Measurements from ENCODE around the gene RESP18.

Gene RESP18
- 0 to 0.07 (median 0) reads per million in 9 experiments for total RNA-seq

DNA sequence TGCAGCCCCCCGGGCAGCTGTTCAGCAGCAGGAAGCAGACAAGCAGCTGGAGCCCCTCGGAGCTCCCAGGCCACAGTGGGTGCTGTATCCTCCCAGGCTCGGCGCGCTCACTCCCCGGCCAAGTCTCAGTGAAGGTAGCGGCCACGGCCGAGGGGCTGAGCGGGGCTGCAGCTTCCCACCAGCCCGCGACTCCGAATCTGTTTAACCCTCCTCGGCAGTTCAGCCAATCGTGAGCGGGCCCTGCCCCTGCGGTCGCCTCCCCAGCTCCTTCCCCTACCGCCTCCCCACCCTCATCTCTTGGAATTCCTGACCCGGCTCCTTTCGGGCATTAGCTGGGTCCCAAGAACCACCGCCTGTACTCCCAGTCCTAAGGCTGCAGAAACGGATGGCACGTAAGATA is at the start of gene RESP18:
Gene RESP18, minus strand, starts transcription at position 203 of the 400 bp plus-strand sequence.
- Mint-ChIP-seq H3K9me3 (peaks cover 0 to 8% of the 10 kb centered on the region in 2 donors), H3K27me3 (peaks cover 70 to 99% of the 10 kb centered on the region in 2 donors), H3K4me1 (ENCODE audit: low read depth in 2 of 2) (peaks cover 0 to 2% of the 10 kb centered on the region in 2 donors), H3K36me3 (ENCODE audit: insufficient read depth) (peaks cover 3% of the 10 kb centered on the region), H3K4me3 (no peak within 1 kb of the TSS), H3K27ac (no peak within 1 kb of the TSS)
- ATAC-seq (replicated peaks) (no peak), DNase-seq (no peak)

DNA sequence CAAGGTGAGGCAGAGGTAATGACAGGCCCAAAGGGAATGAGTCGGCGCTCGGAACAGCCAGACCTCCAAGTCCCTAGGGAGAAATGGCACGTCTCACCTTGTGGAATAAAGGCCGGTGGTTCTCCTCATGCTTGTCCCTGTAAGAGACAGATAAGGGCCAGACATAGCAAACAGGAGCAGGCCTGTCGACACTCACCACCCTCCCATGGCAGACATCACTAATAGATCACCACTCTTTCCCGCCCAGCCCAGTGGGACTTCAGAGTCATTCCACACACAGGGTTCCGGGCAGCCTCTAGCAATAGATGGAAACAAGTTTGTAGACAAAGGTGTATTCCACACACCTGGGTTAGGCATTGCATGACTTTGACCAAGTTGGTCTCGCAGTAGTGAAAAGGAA is 48.9 kb upstream of the RESP18 start:
- ATAC-seq (replicated peaks) (no peak), DNase-seq (no peak)
- Mint-ChIP-seq H3K27ac (peak overlapping the region in 1 of 2 donors; percentile 13), H3K4me3 (no peak overlapping the region), H3K9me3 (no peaks in the 10 kb centered on the region), H3K4me1 (ENCODE audit: low read depth in 2 of 2) (peaks cover 5 to 8% of the 10 kb centered on the region in 2 donors), H3K27me3 (no peaks in the 10 kb centered on the region), H3K36me3 (ENCODE audit: insufficient read depth) (peaks cover 48% of the 10 kb centered on the region)

DNA sequence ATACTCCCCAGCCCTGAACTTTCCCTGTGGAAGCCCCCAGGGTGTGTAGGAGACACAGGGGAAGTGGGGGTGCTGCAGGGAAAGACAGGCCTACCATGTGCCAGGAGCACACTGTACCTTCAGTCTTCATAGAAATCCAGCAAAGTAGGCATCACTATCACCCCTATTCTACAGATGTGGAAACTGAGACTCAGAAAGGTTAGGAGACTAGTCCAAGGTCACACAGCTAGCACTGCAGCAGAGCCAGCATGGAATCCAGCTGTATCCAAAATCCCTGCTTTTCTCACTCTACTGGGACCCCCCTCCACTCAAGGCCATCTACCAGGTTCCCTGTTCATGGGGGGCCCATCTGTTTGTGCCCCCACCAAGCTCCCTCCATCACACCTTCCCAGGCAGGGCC is 48.4 kb upstream of the RESP18 start:
- peaks cover 47% of the 10 kb centered on the region for H3K36me3 Mint-ChIP-seq (ENCODE audit: insufficient read depth)

DNA sequence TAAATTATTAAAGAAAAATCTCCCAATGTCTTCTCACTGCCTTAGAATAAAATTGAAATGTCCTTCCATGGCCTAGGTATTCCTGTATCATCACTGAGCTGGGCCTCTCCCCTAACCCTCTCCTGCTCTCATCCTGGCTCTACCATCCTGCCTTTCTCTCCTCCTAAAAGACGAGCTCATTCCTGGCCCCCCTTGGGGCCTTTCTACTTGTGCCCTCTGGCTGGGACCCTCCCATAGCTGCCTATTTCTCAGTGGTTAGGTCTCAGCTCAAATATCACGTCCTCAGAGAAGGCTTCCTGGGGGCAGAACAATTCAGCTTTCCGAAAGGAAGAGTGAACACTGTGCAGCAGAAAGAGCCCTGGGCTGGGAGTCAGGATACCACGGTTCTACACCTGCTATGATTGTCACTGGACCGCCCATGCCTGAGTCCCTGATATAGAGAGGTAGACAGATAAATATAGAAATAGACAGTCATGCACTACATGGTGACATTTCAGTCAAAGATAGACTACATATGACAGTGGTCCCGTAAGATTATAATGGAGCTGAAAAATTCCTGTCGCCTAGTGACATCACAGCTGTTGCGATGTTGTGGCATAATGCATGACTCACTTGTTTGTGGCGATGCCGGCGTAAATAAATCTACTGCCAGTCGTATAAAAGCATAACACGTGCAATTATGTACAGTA is 45.8 kb upstream of the RESP18 start:
- DNase-seq (no peak), ATAC-seq (replicated peaks) (no peak)
- Mint-ChIP-seq H3K4me3 (no peak overlapping the region), H3K27me3 (no peaks in the 10 kb centered on the region), H3K9me3 (no peaks in the 10 kb centered on the region), H3K27ac (no peak overlapping the region), H3K4me1 (ENCODE audit: low read depth in 2 of 2) (peaks cover 4 to 5% of the 10 kb centered on the region in 2 donors), H3K36me3 (ENCODE audit: insufficient read depth) (peaks cover 61% of the 10 kb centered on the region)

More for the DNA sequence above, 48.4 kb upstream of the RESP18 start:
- DNase-seq (no peak), ATAC-seq (replicated peaks) (no peak)
- Mint-ChIP-seq H3K4me1 (ENCODE audit: low read depth in 2 of 2) (peaks cover 5 to 8% of the 10 kb centered on the region in 2 donors), H3K9me3 (no peaks in the 10 kb centered on the region), H3K27me3 (no peaks in the 10 kb centered on the region), H3K27ac (peak overlapping the region in 1 of 2 donors; percentile 13), H3K4me3 (no peak overlapping the region)

DNA sequence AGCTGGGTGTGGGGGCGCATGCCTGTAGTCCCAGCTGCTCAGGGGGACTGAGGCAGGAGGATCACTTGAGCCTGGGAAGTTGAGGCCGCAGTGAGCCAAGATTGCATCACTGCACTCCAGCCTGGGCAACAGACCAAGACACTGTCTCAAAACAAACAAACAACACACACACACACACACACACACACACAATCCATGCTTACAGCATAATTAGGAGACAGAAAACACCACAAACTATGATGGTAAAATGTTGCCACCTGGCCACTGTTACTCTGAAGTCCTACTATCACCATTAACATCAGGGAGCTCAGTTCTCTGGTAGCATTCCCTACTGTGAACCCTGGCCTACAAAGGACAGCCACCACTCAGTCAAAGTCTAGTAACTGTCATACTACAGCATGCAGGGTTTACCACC is 36.9 kb upstream of the RESP18 start:
- Mint-ChIP-seq H3K27me3 (no peaks in the 10 kb centered on the region), H3K36me3 (ENCODE audit: insufficient read depth) (peaks cover 17% of the 10 kb centered on the region), H3K4me1 (ENCODE audit: low read depth in 2 of 2) (no peaks in the 10 kb centered on the region), H3K27ac (no peak overlapping the region), H3K9me3 (no peaks in the 10 kb centered on the region), H3K4me3 (no peak overlapping the region)
- no peak for DNase-seq
- ATAC-seq (replicated peaks), result no peak

DNA sequence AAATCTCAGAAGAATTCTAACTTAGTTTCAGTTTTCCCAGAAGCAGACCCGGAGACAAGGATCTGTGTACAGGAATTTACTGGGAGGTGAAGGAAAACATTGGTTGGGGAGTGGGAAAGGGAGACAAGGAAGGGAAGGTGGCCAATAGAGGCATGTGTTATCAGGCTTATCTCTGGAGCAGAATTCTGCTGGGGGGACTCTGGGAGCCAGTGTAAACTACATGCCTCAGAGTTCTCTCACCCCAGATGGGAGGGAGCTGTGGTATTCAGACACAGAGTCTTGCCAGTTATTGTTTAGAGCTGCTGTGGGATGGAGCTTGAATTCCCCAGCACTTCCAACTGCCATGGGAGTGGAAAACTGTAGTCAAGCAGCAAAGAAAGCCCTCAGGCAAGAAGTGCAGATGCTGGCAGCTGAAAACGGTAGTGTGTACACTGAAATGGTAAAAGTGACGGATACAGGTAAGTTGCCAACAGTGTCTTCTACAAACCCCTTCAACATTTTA is 36.2 kb upstream of the RESP18 start:
- no peak for DNase-seq
- H3K36me3 Mint-ChIP-seq (ENCODE audit: insufficient read depth), result peaks cover 10% of the 10 kb centered on the region
- no peak for ATAC-seq (replicated peaks)
- no peaks in the 10 kb centered on the region for H3K27me3 Mint-ChIP-seq
- H3K4me3 Mint-ChIP-seq, result no peak overlapping the region
- no peaks in the 10 kb centered on the region for H3K4me1 Mint-ChIP-seq (ENCODE audit: low read depth in 2 of 2)
- H3K9me3 Mint-ChIP-seq, result no peaks in the 10 kb centered on the region
- H3K27ac Mint-ChIP-seq, result no peak overlapping the region

DNA sequence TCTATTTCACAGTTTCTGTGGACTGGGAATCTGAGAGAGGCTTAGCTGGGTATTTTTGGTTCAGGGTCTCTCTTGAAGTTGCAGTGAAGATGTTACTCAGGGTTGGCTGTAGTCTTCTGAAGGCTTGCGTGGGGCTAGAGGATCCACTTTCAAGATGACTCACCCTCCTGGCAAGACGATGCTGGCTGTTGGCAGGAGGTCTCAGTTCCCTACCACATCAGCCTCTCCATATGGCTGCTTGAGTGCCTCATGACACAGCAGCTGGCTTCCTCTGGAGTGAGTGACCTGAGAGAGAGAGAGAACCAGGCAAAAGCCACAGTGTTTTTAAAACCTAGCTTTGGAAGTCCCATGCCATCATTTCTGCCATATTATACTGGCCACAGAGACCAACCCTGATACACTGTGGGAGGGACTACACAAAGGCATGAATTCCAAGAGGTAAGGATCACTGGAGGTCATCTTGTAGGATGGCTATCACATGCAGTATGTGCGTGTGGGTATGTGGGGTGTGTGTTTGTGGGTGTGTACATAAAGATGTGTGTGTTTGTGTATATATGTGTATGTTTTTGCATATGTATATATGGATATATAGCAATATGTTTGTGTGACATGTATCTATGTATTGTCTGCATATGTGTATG is 30.1 kb upstream of the RESP18 start:
- H3K27me3 Mint-ChIP-seq, result peaks cover 13 to 25% of the 10 kb centered on the region in 2 donors
- ATAC-seq (replicated peaks), result no peak
- peaks cover 0 to 3% of the 10 kb centered on the region in 2 donors for H3K4me1 Mint-ChIP-seq (ENCODE audit: low read depth in 2 of 2)
- H3K27ac Mint-ChIP-seq, result no peak overlapping the region
- DNase-seq, result no peak
- H3K9me3 Mint-ChIP-seq, result no peaks in the 10 kb centered on the region
- peaks cover 4% of the 10 kb centered on the region for H3K36me3 Mint-ChIP-seq (ENCODE audit: insufficient read depth)
- no peak overlapping the region for H3K4me3 Mint-ChIP-seq

DNA sequence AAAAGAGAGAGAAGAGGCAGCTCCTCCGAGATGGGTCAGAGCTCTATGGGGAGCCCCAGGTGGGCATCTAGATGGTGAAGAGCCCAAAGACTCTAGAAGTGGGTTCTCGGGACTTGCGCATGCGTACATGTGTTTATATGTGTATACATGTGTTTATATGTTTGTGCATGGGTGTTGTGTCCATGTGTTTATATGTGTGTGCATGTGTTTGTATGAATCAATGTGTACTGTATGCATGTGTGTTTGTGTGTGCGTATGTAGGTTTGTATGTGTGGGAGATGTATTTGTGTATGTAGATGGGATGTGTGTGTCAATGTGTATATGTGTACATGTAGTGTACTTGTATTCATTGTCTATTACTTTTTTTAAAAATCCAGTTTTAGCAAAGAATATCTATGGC is 29.5 kb upstream of the RESP18 start:
- DNase-seq (no peak), ATAC-seq (replicated peaks) (no peak)
- Mint-ChIP-seq H3K9me3 (no peaks in the 10 kb centered on the region), H3K27me3 (peaks cover 13 to 31% of the 10 kb centered on the region in 2 donors), H3K4me3 (no peak overlapping the region), H3K4me1 (ENCODE audit: low read depth in 2 of 2) (peaks cover 0 to 3% of the 10 kb centered on the region in 2 donors), H3K27ac (no peak overlapping the region), H3K36me3 (ENCODE audit: insufficient read depth) (peaks cover 4% of the 10 kb centered on the region)

DNA sequence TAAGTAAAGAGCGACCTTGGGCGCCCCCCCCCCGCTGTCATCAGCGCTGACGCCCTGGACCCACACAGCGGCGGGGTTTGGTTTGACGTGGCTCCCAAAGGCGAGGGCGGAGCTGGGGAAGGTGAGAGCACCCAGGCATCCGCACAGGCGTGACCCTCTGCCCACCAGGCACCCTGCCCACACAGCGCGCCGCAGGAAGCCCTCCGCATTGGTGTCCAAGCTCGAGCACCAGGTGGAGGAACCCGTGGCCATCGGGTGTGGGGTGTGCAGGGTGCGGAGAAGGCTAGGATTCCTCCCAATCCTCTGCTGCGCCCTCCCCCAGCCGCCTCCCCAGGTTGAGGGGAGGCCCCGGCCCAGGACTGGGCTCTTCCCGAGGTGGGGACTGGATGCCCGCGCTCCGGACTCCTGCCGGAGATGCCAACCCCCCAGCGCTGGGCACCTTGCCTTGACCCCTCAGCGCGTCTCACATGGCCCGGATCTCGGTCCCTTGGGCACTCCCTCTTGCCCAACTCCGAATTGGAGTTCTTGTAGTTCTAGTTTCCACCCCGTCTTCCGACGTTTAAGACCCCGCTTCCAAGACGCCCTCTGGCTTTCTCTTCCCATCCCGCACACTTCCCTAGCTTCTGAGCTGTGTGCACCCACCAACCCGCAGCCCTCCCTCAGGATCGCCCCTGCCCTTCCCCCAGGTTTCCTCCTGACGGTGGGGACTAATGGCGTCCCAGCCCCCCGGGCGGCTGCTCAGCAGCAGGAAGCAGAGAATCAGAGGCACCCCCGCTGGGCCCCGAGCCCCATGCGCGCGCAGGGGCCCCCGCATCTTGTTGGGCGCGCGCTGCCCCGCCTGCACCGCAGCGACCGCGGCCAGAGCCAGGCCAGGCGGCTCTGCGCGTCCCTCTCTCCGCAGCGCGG is 25.9 kb upstream of the RESP18 start:
- peak overlapping the region; percentile 41 to 45 for H3K4me3 Mint-ChIP-seq
- peaks cover 4% of the 10 kb centered on the region for H3K36me3 Mint-ChIP-seq (ENCODE audit: insufficient read depth)

DNA sequence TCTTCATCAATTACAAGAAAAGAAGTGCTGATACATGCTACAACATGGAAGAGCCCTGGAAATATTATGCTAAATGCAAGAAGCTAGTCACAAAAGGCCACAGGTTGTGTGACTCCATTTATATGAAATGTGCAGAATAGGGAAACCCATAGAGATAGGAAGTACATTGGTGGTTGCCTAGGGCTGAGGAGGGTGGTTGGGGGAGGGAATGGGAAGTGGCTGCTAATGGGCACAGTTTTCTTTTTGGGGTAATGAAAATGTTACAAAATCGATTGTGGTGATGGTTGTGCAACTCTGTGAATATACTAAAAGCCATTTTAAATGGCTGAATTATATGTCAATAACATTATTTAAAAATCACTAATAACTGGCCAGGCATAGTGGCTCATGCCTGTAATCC is 24.3 kb upstream of the RESP18 start:
- no peak for DNase-seq
- ATAC-seq (replicated peaks), result no peak
- peaks cover 2% of the 10 kb centered on the region for H3K36me3 Mint-ChIP-seq (ENCODE audit: insufficient read depth)
- no peaks in the 10 kb centered on the region for H3K9me3 Mint-ChIP-seq
- no peak overlapping the region for H3K4me3 Mint-ChIP-seq
- H3K4me1 Mint-ChIP-seq (ENCODE audit: low read depth in 2 of 2), result peaks cover 0 to 3% of the 10 kb centered on the region in 2 donors
- H3K27ac Mint-ChIP-seq, result no peak overlapping the region
- H3K27me3 Mint-ChIP-seq, result peaks cover 52 to 77% of the 10 kb centered on the region in 2 donors

More for the DNA sequence above, 25.9 kb upstream of the RESP18 start:
- no peaks in the 10 kb centered on the region for H3K9me3 Mint-ChIP-seq
- ATAC-seq (replicated peaks), result peak; percentile 32
- peaks cover 48 to 67% of the 10 kb centered on the region in 2 donors for H3K27me3 Mint-ChIP-seq
- no peak for DNase-seq
- H3K27ac Mint-ChIP-seq, result no peak overlapping the region
- H3K4me1 Mint-ChIP-seq (ENCODE audit: low read depth in 2 of 2), result peaks cover 0 to 3% of the 10 kb centered on the region in 2 donors

DNA sequence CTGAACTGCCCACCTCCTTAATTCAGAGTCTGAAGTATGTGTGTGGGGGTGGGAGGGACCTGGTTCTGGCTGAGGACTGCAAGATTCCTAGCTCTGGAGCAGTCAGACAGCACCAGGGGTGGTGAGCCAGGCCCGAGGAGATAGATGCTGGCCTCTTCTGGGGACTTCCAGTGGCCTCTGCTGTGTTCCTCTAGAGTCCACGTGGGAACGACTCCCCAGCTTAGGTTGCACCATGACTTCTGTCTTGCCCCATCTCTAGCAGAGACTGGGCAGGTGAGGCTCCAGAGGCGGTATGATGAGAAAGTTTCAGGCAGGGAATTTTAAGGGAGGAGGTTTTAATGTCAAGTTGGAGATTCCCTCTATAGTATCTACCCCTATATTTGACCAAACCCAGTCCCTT is 22.0 kb upstream of the RESP18 start:
- no peak for ATAC-seq (replicated peaks)
- no peaks in the 10 kb centered on the region for H3K9me3 Mint-ChIP-seq
- H3K36me3 Mint-ChIP-seq (ENCODE audit: insufficient read depth), result no peaks in the 10 kb centered on the region
- H3K27me3 Mint-ChIP-seq, result peaks cover 54 to 85% of the 10 kb centered on the region in 2 donors
- H3K4me1 Mint-ChIP-seq (ENCODE audit: low read depth in 2 of 2), result peaks cover 0 to 3% of the 10 kb centered on the region in 2 donors
- H3K4me3 Mint-ChIP-seq, result no peak overlapping the region
- DNase-seq, result no peak
- no peak overlapping the region for H3K27ac Mint-ChIP-seq

DNA sequence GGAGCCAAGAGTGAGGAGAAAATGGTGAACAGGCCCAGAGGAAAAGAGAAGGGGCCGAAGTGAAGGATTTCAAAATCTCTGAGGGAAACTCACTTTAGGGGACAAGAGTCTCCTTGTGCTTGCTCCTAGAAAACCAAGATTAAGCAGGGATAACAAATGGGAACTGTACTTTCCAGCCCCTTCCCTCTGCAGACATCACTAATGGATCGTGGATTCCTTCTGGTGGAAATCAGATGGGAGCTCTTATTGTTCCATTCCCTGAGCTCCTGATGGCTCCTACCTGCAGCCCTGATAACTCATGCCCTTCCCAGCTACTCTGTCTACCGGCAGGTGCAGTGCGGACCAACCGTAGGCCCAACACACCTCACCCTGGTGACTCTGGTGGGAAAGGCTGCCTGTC is 20.6 kb upstream of the RESP18 start:
- no peak overlapping the region for H3K4me3 Mint-ChIP-seq
- H3K27ac Mint-ChIP-seq, result no peak overlapping the region
- H3K4me1 Mint-ChIP-seq (ENCODE audit: low read depth in 2 of 2), result no peaks in the 10 kb centered on the region
- peaks cover 56 to 89% of the 10 kb centered on the region in 2 donors for H3K27me3 Mint-ChIP-seq
- no peaks in the 10 kb centered on the region for H3K9me3 Mint-ChIP-seq
- no peak for ATAC-seq (replicated peaks)
- H3K36me3 Mint-ChIP-seq (ENCODE audit: insufficient read depth), result no peaks in the 10 kb centered on the region
- no peak for DNase-seq

DNA sequence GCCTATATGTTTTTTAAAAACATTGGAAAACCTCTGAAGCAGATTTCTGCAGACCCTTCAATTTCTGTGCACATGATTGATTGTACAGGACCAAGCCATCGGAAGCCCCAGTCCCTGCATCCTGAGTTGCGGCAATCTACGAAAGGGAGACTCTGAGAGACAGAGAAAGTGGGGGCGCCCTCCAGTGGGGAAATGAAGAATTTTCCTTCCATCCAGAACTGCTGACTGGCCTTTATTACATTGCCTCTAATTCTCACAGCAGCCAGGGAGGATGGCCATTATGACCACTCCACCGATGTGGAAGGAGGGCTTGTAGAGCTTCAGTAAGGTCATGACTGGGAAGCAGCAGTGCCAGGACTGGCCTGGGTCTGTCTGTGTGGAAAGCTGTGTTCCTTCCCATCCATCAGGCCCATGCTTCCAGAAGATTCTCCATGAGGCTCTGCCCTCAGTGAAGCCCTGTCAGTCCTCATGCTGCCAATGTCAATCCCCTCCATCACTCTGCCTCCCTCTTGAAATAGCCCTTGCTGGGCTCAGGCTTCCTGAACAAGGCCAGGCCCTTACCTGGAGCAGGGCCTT is 20.0 kb upstream of the RESP18 start:
- peak; percentile 72 for ATAC-seq (replicated peaks)
- DNase-seq, result peak; percentile 55 to 64 (median 59)
- Mint-ChIP-seq H3K36me3 (ENCODE audit: insufficient read depth) (no peaks in the 10 kb centered on the region), H3K4me1 (ENCODE audit: low read depth in 2 of 2) (no peaks in the 10 kb centered on the region), H3K4me3 (no peak overlapping the region), H3K27ac (no peak overlapping the region), H3K27me3 (peaks cover 62 to 89% of the 10 kb centered on the region in 2 donors), H3K9me3 (no peaks in the 10 kb centered on the region)

All from effector memory CD8-positive, alpha-beta T cell (primary cell).